ENCODE data around the gene TMEM132C.

Gene TMEM132C

DNA sequence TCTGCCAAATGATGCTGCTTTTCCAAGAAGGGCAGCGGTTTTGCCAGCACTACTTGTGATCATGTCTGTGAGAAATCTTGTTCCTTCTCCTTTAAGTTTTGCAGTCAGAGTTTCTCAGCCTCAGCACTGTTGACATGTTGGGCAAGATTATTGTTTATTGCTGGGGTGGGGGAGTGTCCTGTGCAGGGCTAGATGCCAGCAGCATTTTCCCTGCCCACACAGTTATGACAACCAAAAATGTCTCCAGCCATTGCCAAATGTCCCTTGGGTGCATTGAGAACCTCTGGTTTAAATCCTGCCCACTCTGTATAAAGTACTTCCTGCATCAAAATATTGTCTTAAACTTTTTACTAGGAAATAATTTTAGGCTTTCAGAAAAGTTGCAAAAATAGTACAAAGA lies 20.0 kb downstream of the TMEM132C start:
- H3K4me3 ChIP-seq (replicated peaks; ENCODE audit: low read depth, low read length): no peak overlapping the region
- TF ChIP-seq, protein P1, sequence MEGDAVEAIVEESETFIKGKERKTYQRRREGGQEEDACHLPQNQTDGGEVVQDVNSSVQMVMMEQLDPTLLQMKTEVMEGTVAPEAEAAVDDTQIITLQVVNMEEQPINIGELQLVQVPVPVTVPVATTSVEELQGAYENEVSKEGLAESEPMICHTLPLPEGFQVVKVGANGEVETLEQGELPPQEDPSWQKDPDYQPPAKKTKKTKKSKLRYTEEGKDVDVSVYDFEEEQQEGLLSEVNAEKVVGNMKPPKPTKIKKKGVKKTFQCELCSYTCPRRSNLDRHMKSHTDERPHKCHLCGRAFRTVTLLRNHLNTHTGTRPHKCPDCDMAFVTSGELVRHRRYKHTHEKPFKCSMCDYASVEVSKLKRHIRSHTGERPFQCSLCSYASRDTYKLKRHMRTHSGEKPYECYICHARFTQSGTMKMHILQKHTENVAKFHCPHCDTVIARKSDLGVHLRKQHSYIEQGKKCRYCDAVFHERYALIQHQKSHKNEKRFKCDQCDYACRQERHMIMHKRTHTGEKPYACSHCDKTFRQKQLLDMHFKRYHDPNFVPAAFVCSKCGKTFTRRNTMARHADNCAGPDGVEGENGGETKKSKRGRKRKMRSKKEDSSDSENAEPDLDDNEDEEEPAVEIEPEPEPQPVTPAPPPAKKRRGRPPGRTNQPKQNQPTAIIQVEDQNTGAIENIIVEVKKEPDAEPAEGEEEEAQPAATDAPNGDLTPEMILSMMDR (IDR thresholded peaks at IDR 0.05; ENCODE audit: low read length, missing control alignments): no peak
- DNase-seq (ENCODE audit: low read depth): no peak

DNA sequence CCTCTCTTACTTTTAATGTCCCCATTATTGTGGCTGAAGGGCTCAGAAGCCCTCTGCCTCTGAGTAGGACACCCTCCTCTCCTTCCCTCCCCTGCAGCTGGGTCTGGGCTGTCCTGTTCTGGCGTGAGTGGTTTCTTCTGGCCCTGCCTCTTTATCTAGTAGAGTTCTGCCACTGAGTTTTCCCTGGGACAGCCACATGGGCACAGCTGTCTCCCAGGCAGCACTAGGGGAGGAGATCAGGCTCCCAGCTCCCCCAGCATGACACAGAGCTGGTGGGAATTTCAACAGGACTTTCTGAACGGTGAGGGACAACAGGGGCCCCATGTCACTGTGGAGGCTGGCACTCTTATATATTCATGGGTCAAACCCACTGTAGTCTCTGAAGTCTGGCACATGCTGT lies 21.4 kb downstream of the TMEM132C start:
- no peak overlapping the region for H3K4me3 ChIP-seq (replicated peaks; ENCODE audit: low read depth, low read length)
- TF ChIP-seq, protein P1 (IDR thresholded peaks at IDR 0.05; ENCODE audit: low read length, missing control alignments): no peak
- no peak for DNase-seq (ENCODE audit: low read depth)

DNA sequence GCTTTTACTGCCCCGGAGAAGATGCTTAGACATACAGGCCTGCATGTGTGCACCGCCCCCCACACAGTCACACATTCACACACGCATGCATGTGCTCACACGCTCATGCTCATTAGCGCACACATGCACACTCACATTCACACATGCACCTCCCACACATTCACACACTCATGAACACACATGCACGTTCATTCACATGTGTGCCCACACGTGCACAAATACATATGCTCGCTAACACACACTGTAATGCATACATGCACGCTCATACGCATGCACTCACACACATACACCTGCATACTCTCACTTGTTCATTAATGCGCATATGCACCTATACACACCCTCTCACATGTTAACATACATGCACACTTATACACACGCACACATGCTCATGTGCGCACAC lies 21.9 kb downstream of the TMEM132C start:
- no peak overlapping the region for H3K4me3 ChIP-seq (replicated peaks; ENCODE audit: low read depth, low read length)
- TF ChIP-seq, protein P1 (IDR thresholded peaks at IDR 0.05; ENCODE audit: low read length, missing control alignments): no peak
- no peak for DNase-seq (ENCODE audit: low read depth)

DNA sequence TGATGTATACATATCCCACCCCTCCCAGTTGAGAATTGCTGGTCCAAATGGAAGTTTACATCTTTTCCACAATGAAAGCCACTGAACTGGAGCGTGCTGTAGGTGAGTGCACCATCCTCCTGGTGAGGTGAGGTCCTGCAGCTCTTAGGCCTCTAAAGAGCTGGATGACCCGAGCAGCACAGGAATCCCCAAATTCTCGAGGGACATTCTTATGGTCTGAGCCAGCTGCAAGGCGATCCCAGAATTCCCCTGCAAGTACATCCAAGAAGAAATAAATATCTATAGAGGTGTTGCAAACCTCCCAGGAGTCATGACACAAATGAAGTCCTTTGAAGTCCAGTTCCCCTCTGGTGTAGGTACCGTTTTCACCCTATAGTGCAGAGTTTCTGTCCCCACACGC lies 24.0 kb downstream of the TMEM132C start:
- TF ChIP-seq, protein P1 (IDR thresholded peaks at IDR 0.05; ENCODE audit: low read length, missing control alignments): no peak
- H3K4me3 ChIP-seq (replicated peaks; ENCODE audit: low read depth, low read length): no peak overlapping the region
- DNase-seq (ENCODE audit: low read depth): no peak

DNA sequence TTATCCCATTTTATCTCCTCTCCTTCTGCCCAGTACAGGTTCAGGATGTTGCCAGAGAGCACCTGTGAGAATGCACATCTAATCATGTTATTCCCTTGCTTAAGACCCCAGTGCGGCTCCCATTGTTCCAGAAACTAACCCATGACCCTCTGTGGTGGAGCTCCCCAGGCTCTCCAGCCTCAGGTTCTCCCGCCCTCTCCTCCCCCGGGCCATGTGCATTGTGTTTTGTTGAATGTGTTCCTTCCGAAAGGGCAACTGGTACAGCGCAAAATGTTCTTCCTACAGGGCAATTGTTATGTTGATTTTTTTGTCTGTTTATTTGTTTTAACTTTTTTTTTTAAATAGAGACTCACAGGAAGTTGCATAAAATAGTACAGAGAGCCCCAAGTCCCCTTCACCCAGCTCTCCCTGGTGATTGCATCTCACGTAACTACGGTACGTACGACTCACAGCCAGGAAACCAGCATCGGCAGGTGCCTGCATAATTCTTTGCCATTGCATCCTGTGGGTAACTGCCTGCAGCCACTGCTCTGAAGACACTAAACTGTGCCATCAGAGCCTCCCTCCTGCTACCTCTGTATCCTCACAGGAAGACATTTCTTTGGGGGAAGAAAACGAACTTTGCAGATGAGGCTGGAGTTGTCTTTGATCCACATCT lies 31.2 kb downstream of the TMEM132C start:
- DNase-seq (ENCODE audit: low read depth): no peak
- no peak overlapping the region for H3K4me3 ChIP-seq (replicated peaks; ENCODE audit: low read depth, low read length)
- TF ChIP-seq, protein P1 (IDR thresholded peaks at IDR 0.05; ENCODE audit: low read length, missing control alignments): no peak

DNA sequence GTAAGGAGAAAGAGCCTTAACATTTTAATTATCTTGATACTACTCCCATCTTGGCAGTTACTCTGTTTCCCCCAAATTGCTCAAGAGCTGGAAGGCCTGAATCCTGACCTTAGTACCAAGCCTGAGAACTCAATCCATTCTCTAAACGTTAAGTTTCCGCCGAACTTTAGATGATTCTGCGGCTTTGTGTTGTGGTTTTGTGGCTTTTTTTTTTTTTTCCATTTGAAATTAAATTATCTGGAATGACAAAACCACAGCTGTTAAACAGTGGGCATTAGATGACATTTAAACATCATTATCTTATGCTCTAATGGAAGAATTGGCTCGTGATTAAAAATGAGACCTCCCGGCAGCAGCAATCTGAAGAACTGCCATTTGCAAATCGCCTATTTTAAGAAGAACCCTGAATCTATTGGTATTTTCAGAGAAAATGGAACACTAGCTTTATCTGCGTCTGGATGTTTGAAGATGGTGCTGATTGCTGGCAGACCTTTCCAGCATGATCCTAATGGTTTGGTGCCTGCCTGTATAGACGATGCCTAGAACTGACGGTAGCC lies 38.4 kb downstream of the TMEM132C start:
- no peak overlapping the region for H3K4me3 ChIP-seq (replicated peaks; ENCODE audit: low read depth, low read length)
- DNase-seq (ENCODE audit: low read depth): no peak
- TF ChIP-seq, protein P1 (IDR thresholded peaks at IDR 0.05; ENCODE audit: low read length, missing control alignments): no peak

DNA sequence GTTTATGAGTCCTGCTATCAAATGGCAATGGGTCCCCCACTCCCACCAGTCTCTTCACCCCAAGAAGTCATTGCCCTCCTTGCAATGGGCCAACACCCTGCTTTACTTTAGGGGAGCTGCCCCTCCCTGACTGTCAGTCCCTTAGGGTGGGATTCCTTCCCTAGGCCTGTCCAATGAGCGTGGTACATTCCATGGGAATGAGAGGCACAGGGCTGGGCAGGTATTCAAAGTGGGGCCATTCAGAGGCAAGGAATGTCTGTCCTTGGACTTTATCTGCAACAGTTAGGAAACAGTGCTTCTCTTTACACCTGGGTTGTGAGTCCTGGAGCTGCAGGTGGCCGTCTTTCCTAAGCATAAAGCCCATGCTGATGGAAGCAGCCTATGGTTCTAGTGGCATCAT lies 40.8 kb downstream of the TMEM132C start:
- DNase-seq (ENCODE audit: low read depth): no peak
- TF ChIP-seq, protein P1 (IDR thresholded peaks at IDR 0.05; ENCODE audit: low read length, missing control alignments): no peak
- no peak overlapping the region for H3K4me3 ChIP-seq (replicated peaks; ENCODE audit: low read depth, low read length)
